ENCODE results near the gene IFITM1. TPM values are rescaled to one million over a fixed set of nuclear protein-coding genes. Genes with fewer than 3 reads are reported as not detected.

The IFITM1 gene
- total RNA-seq, 1 donor from 2014 or later, result 13.3 TPM

DNA sequence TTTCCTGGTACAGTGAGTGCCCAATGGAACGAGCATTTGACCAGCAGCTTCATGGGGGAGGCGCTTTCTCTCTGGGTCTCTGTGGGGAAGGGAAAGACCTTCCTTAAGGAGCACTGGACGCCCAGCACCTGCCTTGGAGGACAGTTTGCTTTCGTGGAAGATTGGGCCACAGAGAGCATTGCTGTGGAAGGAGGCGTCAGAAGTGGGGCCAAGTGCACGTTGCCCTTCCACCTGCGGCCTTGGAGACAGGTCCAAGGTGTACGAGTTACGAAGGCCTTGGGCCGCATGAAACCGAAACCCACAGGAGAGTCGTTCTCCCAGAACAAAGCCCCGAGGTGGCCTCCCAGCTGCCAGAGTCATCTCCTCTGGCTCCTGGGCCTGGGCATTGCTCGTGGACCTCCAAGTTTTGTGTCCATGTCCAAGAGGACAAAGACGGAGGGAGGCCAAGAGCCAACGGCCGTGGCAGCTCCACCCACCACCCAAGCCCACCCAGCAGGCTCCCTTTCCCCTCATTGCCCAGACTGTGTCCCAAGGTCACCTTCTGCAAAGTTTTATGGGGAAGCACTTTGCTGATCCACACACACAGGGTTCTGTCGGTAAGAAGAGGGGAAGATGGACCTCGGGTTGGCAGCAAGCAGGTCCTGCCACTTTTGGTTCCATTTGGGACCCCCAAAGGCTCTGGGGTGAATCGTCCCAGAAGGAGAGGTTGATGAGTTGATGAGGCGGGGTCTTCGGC, 41.5 kb upstream of the IFITM1 start:
- H3F3A ChIP-seq (ENCODE audit: low read depth), result no peaks in the 10 kb centered on the region

GRCh38 chr11:272931-273198, 41.0 kb upstream of the IFITM1 start:
- Histone ChIP-seq H3K36me3 (no peaks in the 10 kb centered on the region), H3K4me2 (no peak overlapping the region), H4K20me1 (ENCODE audit: low read depth) (no peaks in the 10 kb centered on the region), H3K4me1 (no peaks in the 10 kb centered on the region), H3K27me3 (peaks cover 3% of the 10 kb centered on the region), H3K9me3 (ENCODE audit: low read depth) (no peaks in the 10 kb centered on the region), H3K9ac (no peak overlapping the region), H3K79me2 (ENCODE audit: low read depth) (no peaks in the 10 kb centered on the region), H3K4me3 (no peak overlapping the region), H2AFZ (replicated peaks) (no peak overlapping the region), H3K27ac (no peak overlapping the region), H3F3A (ENCODE audit: low read depth) (no peaks in the 10 kb centered on the region)
- H3K36me3 Mint-ChIP-seq, result peaks cover 1% of the 10 kb centered on the region
- no peak overlapping the region for H3K4me3 Mint-ChIP-seq
- DNase-seq (ENCODE audit: low spot score), result no peak
- peaks cover 11% of the 10 kb centered on the region for H3K9me3 Mint-ChIP-seq
- H3K27me3 Mint-ChIP-seq (ENCODE audit: insufficient read depth, low read depth), result peaks cover 7% of the 10 kb centered on the region
- TF ChIP-seq EZH2 (IDR thresholded peaks at IDR 0.05) (no peak), EZH2phosphoT487 (IDR thresholded peaks at IDR 0.05) (no peak)
- TF ChIP-seq, protein P1, sequence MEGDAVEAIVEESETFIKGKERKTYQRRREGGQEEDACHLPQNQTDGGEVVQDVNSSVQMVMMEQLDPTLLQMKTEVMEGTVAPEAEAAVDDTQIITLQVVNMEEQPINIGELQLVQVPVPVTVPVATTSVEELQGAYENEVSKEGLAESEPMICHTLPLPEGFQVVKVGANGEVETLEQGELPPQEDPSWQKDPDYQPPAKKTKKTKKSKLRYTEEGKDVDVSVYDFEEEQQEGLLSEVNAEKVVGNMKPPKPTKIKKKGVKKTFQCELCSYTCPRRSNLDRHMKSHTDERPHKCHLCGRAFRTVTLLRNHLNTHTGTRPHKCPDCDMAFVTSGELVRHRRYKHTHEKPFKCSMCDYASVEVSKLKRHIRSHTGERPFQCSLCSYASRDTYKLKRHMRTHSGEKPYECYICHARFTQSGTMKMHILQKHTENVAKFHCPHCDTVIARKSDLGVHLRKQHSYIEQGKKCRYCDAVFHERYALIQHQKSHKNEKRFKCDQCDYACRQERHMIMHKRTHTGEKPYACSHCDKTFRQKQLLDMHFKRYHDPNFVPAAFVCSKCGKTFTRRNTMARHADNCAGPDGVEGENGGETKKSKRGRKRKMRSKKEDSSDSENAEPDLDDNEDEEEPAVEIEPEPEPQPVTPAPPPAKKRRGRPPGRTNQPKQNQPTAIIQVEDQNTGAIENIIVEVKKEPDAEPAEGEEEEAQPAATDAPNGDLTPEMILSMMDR (IDR thresholded peaks at IDR 0.05), result no peak
- no peak overlapping the region for H3K27ac Mint-ChIP-seq
- H3K4me1 Mint-ChIP-seq, result peaks cover 6% of the 10 kb centered on the region

More for the DNA sequence above, 41.5 kb upstream of the IFITM1 start:
- peaks cover 1% of the 10 kb centered on the region for H3K36me3 Mint-ChIP-seq
- Histone ChIP-seq H3K9ac (no peak overlapping the region), H3K4me3 (no peak overlapping the region), H3K36me3 (no peaks in the 10 kb centered on the region), H3K79me2 (ENCODE audit: low read depth) (no peaks in the 10 kb centered on the region), H2AFZ (replicated peaks) (no peak overlapping the region), H3K4me1 (no peaks in the 10 kb centered on the region), H3K27ac (no peak overlapping the region), H3K4me2 (no peak overlapping the region), H3K27me3 (peaks cover 3% of the 10 kb centered on the region), H3K9me3 (ENCODE audit: low read depth) (no peaks in the 10 kb centered on the region), H4K20me1 (ENCODE audit: low read depth) (no peaks in the 10 kb centered on the region)
- no peak for DNase-seq (ENCODE audit: low spot score)
- peaks cover 3% of the 10 kb centered on the region for H3K27me3 Mint-ChIP-seq (ENCODE audit: insufficient read depth, low read depth)
- H3K4me3 Mint-ChIP-seq, result no peak overlapping the region
- H3K9me3 Mint-ChIP-seq, result peaks cover 7% of the 10 kb centered on the region
- H3K27ac Mint-ChIP-seq, result no peak overlapping the region
- TF ChIP-seq, protein P1 (IDR thresholded peaks at IDR 0.05), result no peak
- TF ChIP-seq EZH2phosphoT487 (IDR thresholded peaks at IDR 0.05) (no peak), EZH2 (IDR thresholded peaks at IDR 0.05) (no peak)
- H3K4me1 Mint-ChIP-seq, result peaks cover 3% of the 10 kb centered on the region

DNA sequence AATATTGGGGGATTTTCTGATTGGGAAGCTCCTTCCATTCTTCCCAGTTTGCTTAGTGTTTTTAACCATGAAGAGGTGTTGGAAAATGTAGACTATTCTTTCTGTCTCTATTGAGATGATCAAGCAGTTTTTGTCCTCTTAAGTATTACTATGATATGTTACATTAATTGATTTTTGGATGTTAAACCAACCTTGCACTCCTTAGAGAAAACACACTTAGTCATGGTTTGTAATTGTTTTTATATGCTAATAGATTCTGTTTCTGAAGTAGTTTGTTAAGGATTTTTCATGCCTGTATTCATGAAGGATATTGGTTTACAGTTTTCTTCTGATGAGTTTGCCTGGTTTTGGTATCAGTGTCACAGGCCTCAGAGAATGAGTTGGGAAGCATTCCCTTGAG, 37.6 kb upstream of the IFITM1 start:
- H3K9ac ChIP-seq, result no peak overlapping the region
- H3K4me1 ChIP-seq, result no peaks in the 10 kb centered on the region
- DNase-seq (ENCODE audit: low spot score), result no peak
- no peak overlapping the region for H3K27ac ChIP-seq
- no peak overlapping the region for H3K4me3 Mint-ChIP-seq
- peaks cover 5% of the 10 kb centered on the region for H3K9me3 Mint-ChIP-seq
- H3F3A ChIP-seq (ENCODE audit: low read depth), result no peaks in the 10 kb centered on the region
- H3K27me3 Mint-ChIP-seq (ENCODE audit: insufficient read depth, low read depth), result peaks cover 9% of the 10 kb centered on the region
- no peak overlapping the region for H3K4me3 ChIP-seq
- no peaks in the 10 kb centered on the region for H3K36me3 ChIP-seq
- TF ChIP-seq, protein P1 (IDR thresholded peaks at IDR 0.05), result no peak
- no peak for TF ChIP-seq EZH2phosphoT487 (IDR thresholded peaks at IDR 0.05)
- TF ChIP-seq EZH2 (IDR thresholded peaks at IDR 0.05), result no peak
- no peaks in the 10 kb centered on the region for H3K9me3 ChIP-seq (ENCODE audit: low read depth)
- no peak overlapping the region for H2AFZ ChIP-seq (replicated peaks)
- no peak overlapping the region for H3K4me2 ChIP-seq
- no peaks in the 10 kb centered on the region for H4K20me1 ChIP-seq (ENCODE audit: low read depth)
- H3K4me1 Mint-ChIP-seq, result peaks cover 3% of the 10 kb centered on the region
- H3K27ac Mint-ChIP-seq, result no peak overlapping the region
- H3K79me2 ChIP-seq (ENCODE audit: low read depth), result no peaks in the 10 kb centered on the region
- peaks cover 7% of the 10 kb centered on the region for H3K27me3 ChIP-seq
- no peaks in the 10 kb centered on the region for H3K36me3 Mint-ChIP-seq
